ENCODE measurements around the gene LAMC2.
A peak's percentile ranks its signal among the peaks of the same experiment; 100 is the strongest.

LAMC2 gene

DNA sequence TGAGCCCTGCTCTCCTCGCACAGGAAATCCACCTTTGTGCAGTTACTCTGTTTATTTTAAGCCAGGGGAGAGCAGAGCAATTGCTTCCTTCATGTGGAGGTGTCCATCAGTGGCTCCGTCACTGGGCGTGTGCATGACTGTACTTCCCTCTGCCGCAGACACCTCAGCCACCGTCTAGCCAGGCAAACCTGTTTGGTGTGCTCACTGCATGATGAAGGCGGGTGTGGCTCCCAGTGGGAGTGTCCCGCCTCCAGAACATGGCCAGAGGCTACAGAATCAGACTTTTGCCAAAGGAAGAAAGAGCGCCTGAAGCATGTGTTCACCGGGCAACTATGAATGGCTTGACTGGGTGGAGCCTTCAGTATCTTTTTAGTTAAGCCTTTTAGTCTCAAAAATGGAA is 26.1 kb upstream of the LAMC2 start:
- ATAC-seq (ENCODE audit: low read depth) (peak; percentile 83), DNase-seq (ENCODE audit: low spot score) (peak; percentile 99)
- Histone ChIP-seq H3K4me1 (ENCODE audit: insufficient read depth, poor library complexity, severe bottlenecking) (peaks cover 64% of the 10 kb centered on the region), H3K4me3 (ENCODE audit: severe bottlenecking) (no peak overlapping the region), H3K27me3 (ENCODE audit: insufficient read depth, poor library complexity, severe bottlenecking) (no peaks in the 10 kb centered on the region), H3K36me3 (ENCODE audit: low read depth) (no peaks in the 10 kb centered on the region), H3K9me3 (ENCODE audit: severe bottlenecking) (no peaks in the 10 kb centered on the region), H3K27ac (ENCODE audit: poor library complexity, severe bottlenecking) (peak overlapping the region; percentile 100)
- TF ChIP-seq, protein P1, sequence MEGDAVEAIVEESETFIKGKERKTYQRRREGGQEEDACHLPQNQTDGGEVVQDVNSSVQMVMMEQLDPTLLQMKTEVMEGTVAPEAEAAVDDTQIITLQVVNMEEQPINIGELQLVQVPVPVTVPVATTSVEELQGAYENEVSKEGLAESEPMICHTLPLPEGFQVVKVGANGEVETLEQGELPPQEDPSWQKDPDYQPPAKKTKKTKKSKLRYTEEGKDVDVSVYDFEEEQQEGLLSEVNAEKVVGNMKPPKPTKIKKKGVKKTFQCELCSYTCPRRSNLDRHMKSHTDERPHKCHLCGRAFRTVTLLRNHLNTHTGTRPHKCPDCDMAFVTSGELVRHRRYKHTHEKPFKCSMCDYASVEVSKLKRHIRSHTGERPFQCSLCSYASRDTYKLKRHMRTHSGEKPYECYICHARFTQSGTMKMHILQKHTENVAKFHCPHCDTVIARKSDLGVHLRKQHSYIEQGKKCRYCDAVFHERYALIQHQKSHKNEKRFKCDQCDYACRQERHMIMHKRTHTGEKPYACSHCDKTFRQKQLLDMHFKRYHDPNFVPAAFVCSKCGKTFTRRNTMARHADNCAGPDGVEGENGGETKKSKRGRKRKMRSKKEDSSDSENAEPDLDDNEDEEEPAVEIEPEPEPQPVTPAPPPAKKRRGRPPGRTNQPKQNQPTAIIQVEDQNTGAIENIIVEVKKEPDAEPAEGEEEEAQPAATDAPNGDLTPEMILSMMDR (IDR thresholded peaks at IDR 0.05; ENCODE audit: poor library complexity, severe bottlenecking): no peak

- no peak for ATAC-seq (ENCODE audit: low read depth)
- no peak for DNase-seq (ENCODE audit: low spot score)
- TF ChIP-seq, protein P1 (IDR thresholded peaks at IDR 0.05; ENCODE audit: poor library complexity, severe bottlenecking): no peak
- no peaks in the 10 kb centered on the region for H3K36me3 ChIP-seq (ENCODE audit: low read depth)
- H3K27ac ChIP-seq (ENCODE audit: poor library complexity, severe bottlenecking): peak overlapping the region; percentile 100
- H3K9me3 ChIP-seq (ENCODE audit: severe bottlenecking): no peaks in the 10 kb centered on the region
- H3K27me3 ChIP-seq (ENCODE audit: insufficient read depth, poor library complexity, severe bottlenecking): no peaks in the 10 kb centered on the region
- peaks cover 74% of the 10 kb centered on the region for H3K4me1 ChIP-seq (ENCODE audit: insufficient read depth, poor library complexity, severe bottlenecking)
- H3K4me3 ChIP-seq (ENCODE audit: severe bottlenecking): no peak overlapping the region
Measured at GRCh38 chr1:183161391-183161790, 24.7 kb upstream of the LAMC2 start.

DNA sequence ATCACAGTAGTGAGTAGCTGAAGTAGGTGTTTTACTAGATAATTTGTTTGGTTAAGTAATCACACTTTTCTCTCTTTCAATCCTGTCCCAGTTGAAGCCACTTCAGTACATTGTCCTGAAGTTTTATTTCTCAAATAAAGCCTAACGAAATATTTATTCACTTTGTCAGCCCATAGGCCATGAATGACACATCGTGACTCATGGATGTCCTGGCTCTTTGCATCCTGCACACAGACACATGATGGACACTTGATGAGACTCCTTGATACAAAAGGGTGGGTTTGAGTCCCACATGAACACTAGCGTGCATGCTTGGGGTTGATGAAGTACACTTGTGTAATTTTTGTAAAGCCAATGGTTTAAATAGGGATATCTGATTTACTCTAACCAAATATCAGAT is 22.7 kb upstream of the LAMC2 start:
- no peaks in the 10 kb centered on the region for H3K9me3 ChIP-seq (ENCODE audit: severe bottlenecking)
- peaks cover 74% of the 10 kb centered on the region for H3K4me1 ChIP-seq (ENCODE audit: insufficient read depth, poor library complexity, severe bottlenecking)
- no peaks in the 10 kb centered on the region for H3K27me3 ChIP-seq (ENCODE audit: insufficient read depth, poor library complexity, severe bottlenecking)
- ATAC-seq (ENCODE audit: low read depth) (peak; percentile 54), DNase-seq (ENCODE audit: low spot score) (peak; percentile 84)
- TF ChIP-seq, protein P1 (IDR thresholded peaks at IDR 0.05; ENCODE audit: poor library complexity, severe bottlenecking): no peak
- no peak overlapping the region for H3K4me3 ChIP-seq (ENCODE audit: severe bottlenecking)
- no peaks in the 10 kb centered on the region for H3K36me3 ChIP-seq (ENCODE audit: low read depth)
- H3K27ac ChIP-seq (ENCODE audit: poor library complexity, severe bottlenecking): peak overlapping the region; percentile 100

- H3K4me3 ChIP-seq (ENCODE audit: severe bottlenecking): no peak overlapping the region
- no peaks in the 10 kb centered on the region for H3K9me3 ChIP-seq (ENCODE audit: severe bottlenecking)
- no peaks in the 10 kb centered on the region for H3K36me3 ChIP-seq (ENCODE audit: low read depth)
- peak overlapping the region; percentile 100 for H3K27ac ChIP-seq (ENCODE audit: poor library complexity, severe bottlenecking)
- TF ChIP-seq, protein P1 (IDR thresholded peaks at IDR 0.05; ENCODE audit: poor library complexity, severe bottlenecking): no peak
- DNase-seq (ENCODE audit: low spot score) (peak; percentile 96), ATAC-seq (ENCODE audit: low read depth) (peak; percentile 68)
- no peaks in the 10 kb centered on the region for H3K27me3 ChIP-seq (ENCODE audit: insufficient read depth, poor library complexity, severe bottlenecking)
- peaks cover 67% of the 10 kb centered on the region for H3K4me1 ChIP-seq (ENCODE audit: insufficient read depth, poor library complexity, severe bottlenecking)
Measured at GRCh38 chr1:183164340-183164739, 21.7 kb upstream of the LAMC2 start.

DNA sequence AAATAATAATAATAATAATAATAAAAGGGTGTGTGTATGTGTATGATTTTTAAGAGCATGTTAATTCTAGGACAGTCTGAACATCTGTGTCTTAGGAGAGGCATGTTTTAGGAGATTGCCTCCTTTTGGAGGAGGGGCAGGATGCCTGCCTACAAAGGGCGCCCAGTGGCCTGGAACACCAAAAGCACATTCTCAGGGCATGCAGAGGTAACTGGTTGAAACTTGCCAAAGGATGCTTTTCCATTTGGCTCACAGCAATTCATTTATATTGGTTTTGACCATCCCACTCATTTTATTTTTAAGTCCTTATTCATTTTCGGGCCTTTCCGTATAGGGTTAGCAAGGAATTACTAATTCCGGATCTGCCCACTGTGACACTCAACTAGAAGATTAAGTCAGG is 21.1 kb upstream of the LAMC2 start:
- peaks cover 62% of the 10 kb centered on the region for H3K4me1 ChIP-seq (ENCODE audit: insufficient read depth, poor library complexity, severe bottlenecking)
- ATAC-seq (ENCODE audit: low read depth): peak; percentile 58
- peak; percentile 85 for DNase-seq (ENCODE audit: low spot score)
- H3K4me3 ChIP-seq (ENCODE audit: severe bottlenecking): no peak overlapping the region
- no peaks in the 10 kb centered on the region for H3K27me3 ChIP-seq (ENCODE audit: insufficient read depth, poor library complexity, severe bottlenecking)
- no peaks in the 10 kb centered on the region for H3K9me3 ChIP-seq (ENCODE audit: severe bottlenecking)
- TF ChIP-seq, protein P1 (IDR thresholded peaks at IDR 0.05; ENCODE audit: poor library complexity, severe bottlenecking): no peak
- no peaks in the 10 kb centered on the region for H3K36me3 ChIP-seq (ENCODE audit: low read depth)
- peak overlapping the region; percentile 100 for H3K27ac ChIP-seq (ENCODE audit: poor library complexity, severe bottlenecking)

Measured in RWPE2 (cell line).